Stimulated activated naive B cell treated with anti-CD40 and anti-IgM and Interleukin-4, amounts not matched to agents 10 μg/mL and 1 μg/mL and 100 μg/mL, for 72 hours (primary cell): ENCODE measurements around the gene RAB13.
"Not testable (repeated sequence)": the region's sequence is repeated elsewhere in the genome, so short reads cannot be mapped to it uniquely, and the experiment has no call there.

Experiments
- ATAC-seq, 2 donors: fragments of 150-1000 bp; cut with Tn5 transposase; replicated peaks; 2 replicates each; pipeline ENCODE4 v1.10.0; 2021; ENCODE audit warnings: moderate library complexity in 1 of 2
- DNase-seq: peaks from one replicate; pipeline ENCODE4 v3.0.0; 2021
- H3K27ac Mint-ChIP-seq: one replicate; pipeline ENCODE4 v1.8.0; 2022; ENCODE audit warnings: mild to moderate bottlenecking, mixed read lengths
- H3K27me3 Mint-ChIP-seq, 2 donors: one replicate each; pipeline ENCODE4 v1.8.0; 2022; ENCODE audit warnings: mixed read lengths in 2 of 2
- H3K36me3 Mint-ChIP-seq, 2 donors: one replicate each; pipeline ENCODE4 v1.8.0; 2022; ENCODE audit warnings: mixed read lengths in 2 of 2, mild to moderate bottlenecking in 1 of 2
- H3K4me1 Mint-ChIP-seq, 2 donors: one replicate each; pipeline ENCODE4 v1.8.0; 2022; ENCODE audit warnings: mixed read lengths in 2 of 2, mild to moderate bottlenecking in 1 of 2
- H3K4me3 Mint-ChIP-seq, 2 donors: one replicate each; pipeline ENCODE4 v1.8.0; 2022; ENCODE audit warnings: mild to moderate bottlenecking in 2 of 2, mixed read lengths in 2 of 2, moderate library complexity in 1 of 2
- H3K9me3 Mint-ChIP-seq, 2 donors: one replicate each; pipeline ENCODE4 v1.8.0; 2022; ENCODE audit warnings: mixed read lengths in 2 of 2, mild to moderate bottlenecking in 1 of 2

The RAB13 gene

GRCh38 chr1:153990468-153991150 lies 4.5 kb upstream of the RAB13 start, which contains the start of gene RPS27:
Gene RPS27 (plus strand): TSS chr1:153990762. CDS start chr1:153990797, 35 bp downstream.
- peaks cover 33 to 44% of the 10 kb centered on the region in 2 donors for H3K36me3 Mint-ChIP-seq
- peak within 1 kb of the TSS; percentile 94 to 98 for H3K4me3 Mint-ChIP-seq
- peaks cover 32 to 57% of the 10 kb centered on the region in 2 donors for H3K4me1 Mint-ChIP-seq
- DNase-seq = peak; percentile 86
- no peaks in the 10 kb centered on the region for H3K27me3 Mint-ChIP-seq
- H3K9me3 Mint-ChIP-seq = no peaks in the 10 kb centered on the region
- ATAC-seq = peak; percentile 83 to 90
- peak within 1 kb of the TSS; percentile 100 for H3K27ac Mint-ChIP-seq

DNA sequence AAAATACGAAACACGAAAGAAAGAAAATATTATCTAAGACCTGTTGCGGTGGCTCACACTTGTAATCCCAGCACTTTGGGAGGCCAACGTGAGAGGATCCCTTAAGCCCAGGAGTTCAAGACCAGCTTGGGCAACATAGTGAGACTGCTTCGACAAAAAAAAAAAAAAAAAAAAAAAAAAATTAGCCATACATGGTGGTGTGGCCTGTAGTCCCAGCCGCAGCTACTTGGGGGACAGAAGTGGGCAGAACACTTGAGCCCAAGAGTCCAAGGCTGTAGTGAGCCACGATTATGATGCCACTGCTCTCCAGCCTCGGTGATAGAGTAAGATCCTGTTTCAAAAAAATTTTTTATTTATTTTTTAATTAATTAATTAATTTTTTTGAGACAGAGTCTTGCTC lies 1.5 kb upstream of the RAB13 start:
- no peak for DNase-seq
- Mint-ChIP-seq H3K4me3 (no peak overlapping the region), H3K4me1 (peaks cover 41 to 63% of the 10 kb centered on the region in 2 donors), H3K9me3 (no peaks in the 10 kb centered on the region), H3K27me3 (no peaks in the 10 kb centered on the region), H3K27ac (no peak overlapping the region), H3K36me3 (peaks cover 24 to 30% of the 10 kb centered on the region in 2 donors)
- no peak for ATAC-seq

DNA sequence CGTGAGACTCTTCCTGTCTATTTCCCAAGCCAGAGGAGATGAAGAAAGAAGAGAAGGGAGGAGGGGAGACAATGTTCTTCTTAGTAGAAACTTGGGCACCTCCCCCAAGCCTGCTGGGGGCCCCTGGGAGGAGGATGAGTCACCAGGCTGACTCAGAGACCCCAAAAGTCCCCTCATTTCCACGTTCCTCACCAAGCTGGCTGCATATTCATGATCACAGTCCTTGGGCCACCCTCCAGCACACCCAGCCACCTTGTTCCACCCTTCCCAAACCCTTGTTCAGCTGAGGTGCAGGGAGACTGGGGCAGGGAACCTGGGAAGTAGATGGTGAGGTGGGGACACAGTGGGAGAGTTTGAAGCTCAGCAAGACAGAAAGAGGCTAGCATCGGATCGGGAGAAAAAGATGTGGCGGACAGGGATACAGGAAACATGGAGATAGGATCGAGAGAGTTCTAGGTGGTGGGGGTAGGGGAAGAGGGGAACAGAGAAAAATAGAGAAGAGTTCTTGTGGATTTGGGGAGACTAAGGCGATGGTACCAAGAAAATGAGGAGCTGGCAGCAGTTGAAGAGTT lies 712 bp downstream of the RAB13 start:
- no peaks in the 10 kb centered on the region for H3K9me3 Mint-ChIP-seq
- H3K4me3 Mint-ChIP-seq = peak overlapping the region; percentile 88 to 94
- peaks cover 29 to 47% of the 10 kb centered on the region in 2 donors for H3K4me1 Mint-ChIP-seq
- no peak for DNase-seq
- peak; percentile 35 to 54 for ATAC-seq
- peak overlapping the region; percentile 82 for H3K27ac Mint-ChIP-seq
- no peaks in the 10 kb centered on the region for H3K27me3 Mint-ChIP-seq
- peaks cover 6 to 13% of the 10 kb centered on the region in 2 donors for H3K36me3 Mint-ChIP-seq

- peak in 1 of 2 donors; percentile 8 for ATAC-seq
- peaks cover 6 to 12% of the 10 kb centered on the region in 2 donors for H3K36me3 Mint-ChIP-seq
- peak overlapping the region; percentile 1 to 6 for H3K4me3 Mint-ChIP-seq
- no peak for DNase-seq
- H3K9me3 Mint-ChIP-seq = no peaks in the 10 kb centered on the region
- H3K4me1 Mint-ChIP-seq = peaks cover 26 to 39% of the 10 kb centered on the region in 2 donors
- no peak overlapping the region for H3K27ac Mint-ChIP-seq
- no peaks in the 10 kb centered on the region for H3K27me3 Mint-ChIP-seq
Measured at GRCh38 chr1:153984123-153984894, 1.8 kb downstream of the RAB13 start.

GRCh38 chr1:153981735-153982134 lies 4.4 kb downstream of the RAB13 start:
- H3K27me3 Mint-ChIP-seq, ATAC-seq, DNase-seq, H3K4me3 Mint-ChIP-seq, H3K9me3 Mint-ChIP-seq: not testable (repeated sequence)
- Mint-ChIP-seq H3K27ac (peak overlapping the region; percentile 20), H3K36me3 (peaks cover 9 to 20% of the 10 kb centered on the region in 2 donors), H3K4me1 (peaks cover 26 to 47% of the 10 kb centered on the region in 2 donors)

- not testable (repeated sequence) for H3K4me3 Mint-ChIP-seq, H3K27ac Mint-ChIP-seq, ATAC-seq, H3K9me3 Mint-ChIP-seq, DNase-seq, H3K27me3 Mint-ChIP-seq
- H3K4me1 Mint-ChIP-seq = peaks cover 21 to 48% of the 10 kb centered on the region in 2 donors
- peaks cover 24 to 41% of the 10 kb centered on the region in 2 donors for H3K36me3 Mint-ChIP-seq
Measured at GRCh38 chr1:153979091-153979490, 7.0 kb downstream of the RAB13 start.

DNA sequence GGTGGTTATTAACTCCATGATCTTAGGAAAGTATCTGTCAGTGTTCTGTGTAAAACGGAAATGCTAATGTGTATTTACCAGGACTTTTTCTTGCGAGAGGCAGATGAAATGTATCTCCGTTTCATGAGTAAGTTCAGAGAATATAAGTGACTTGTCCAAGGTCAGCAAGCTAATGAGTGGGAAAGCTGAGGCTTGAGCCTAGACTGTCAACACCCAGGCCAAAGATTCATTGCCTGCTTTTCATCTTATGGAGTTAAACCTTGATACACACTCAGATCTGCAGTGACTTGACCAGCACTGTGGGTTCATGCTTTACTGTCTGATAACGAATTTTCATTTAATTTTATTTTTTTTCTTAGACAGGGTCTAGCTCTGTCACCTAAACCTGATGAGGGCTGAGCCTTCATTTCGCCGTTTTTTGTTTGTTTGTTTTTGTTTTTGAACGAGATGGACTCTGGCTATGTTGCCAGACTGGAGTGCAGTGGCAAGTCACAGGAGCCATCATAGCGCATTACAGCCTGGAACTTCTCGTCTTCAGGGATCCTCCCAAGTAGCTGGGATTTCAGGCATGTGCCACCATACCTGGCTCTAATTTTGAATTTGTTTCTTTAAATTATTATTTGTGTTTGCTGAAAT lies 7.7 kb downstream of the RAB13 start:
- Mint-ChIP-seq H3K4me1 (peaks cover 22 to 55% of the 10 kb centered on the region in 2 donors), H3K4me3 (peak overlapping the region; percentile 97 to 98), H3K27me3 (no peaks in the 10 kb centered on the region), H3K36me3 (peaks cover 28 to 44% of the 10 kb centered on the region in 2 donors), H3K27ac (peak overlapping the region; percentile 92), H3K9me3 (no peaks in the 10 kb centered on the region)
- no peak for DNase-seq
- ATAC-seq = no peak

DNA sequence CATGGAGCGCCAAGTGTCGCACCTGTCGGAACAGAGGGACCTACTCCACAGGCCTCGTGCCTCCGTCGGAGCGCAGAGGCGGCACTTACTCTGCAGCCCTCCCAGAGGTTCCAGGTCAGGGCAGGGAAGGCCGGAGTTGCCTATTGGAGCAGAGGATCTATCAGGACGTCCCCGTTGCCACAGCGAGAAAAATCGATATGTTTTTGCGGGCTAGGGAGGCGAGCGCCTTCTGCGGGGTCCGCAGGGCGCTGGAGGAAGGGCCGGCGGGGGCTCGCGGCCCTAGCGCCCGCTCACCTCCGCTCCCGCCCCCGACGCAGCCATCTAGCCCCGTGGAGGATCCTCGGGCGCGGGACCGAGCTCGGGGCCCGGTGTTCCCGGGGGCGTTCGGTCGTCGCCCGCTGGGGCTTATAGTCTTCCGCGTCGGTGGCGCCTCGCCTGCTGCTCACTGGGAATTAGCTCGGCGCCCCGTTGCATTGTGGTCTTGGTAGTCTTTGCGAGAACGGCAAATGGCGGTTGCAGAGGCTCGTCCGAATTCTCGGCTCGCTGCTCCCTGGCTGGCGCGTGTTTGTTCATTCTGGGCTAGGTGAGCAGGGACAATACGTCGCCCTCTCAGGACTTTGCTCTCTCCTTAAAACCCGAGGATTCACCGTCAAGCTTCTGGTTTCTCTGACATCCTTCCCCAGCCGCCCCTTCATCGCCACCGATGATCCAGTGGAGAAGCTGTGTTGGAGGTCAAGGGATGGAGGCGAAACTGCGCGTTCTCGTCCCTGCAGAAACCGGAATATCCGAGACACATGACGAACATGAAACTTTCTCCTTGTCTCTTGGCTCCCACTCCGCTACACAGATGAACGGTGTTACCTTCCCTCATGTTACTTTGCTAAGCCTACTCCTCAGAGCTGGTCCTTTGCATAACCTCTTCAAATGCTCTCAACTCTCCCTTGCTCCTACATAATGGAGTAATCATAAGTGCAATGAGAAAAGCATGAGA lies 8.6 kb downstream of the RAB13 start, which contains the start of gene JTB:
Gene JTB, minus strand, starts transcription at position 425 of the 991 bp plus-strand sequence. Its CDS starts 422 bp downstream, at position 3.
- peak within 1 kb of the TSS; percentile 98 for H3K27ac Mint-ChIP-seq

DNA sequence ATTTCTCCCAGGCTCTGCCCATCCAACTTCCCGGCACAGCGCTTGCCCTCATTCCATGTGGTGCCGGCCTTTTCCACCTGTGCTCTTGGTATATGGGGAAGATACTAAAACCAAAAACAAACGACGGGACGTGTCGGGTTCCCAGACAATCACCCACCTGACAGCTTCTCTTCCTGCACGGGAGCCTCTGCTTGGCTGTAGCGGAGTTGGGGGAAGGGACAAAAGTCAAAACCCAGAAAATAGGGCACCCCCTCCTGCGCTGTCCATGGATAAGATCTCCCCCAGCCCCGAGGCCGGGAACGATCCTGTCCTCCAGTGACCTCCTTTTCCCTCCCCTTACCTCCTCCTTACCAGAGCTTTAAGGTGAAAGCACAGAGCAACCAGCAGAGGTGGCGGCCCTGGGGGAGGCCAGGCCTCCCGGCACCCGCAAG lies 9.3 kb downstream of the RAB13 start:
- Mint-ChIP-seq H3K9me3 (no peaks in the 10 kb centered on the region), H3K27ac (peak overlapping the region; percentile 98), H3K4me3 (peak overlapping the region; percentile 97 to 98), H3K36me3 (peaks cover 30 to 50% of the 10 kb centered on the region in 2 donors), H3K4me1 (peaks cover 24 to 59% of the 10 kb centered on the region in 2 donors), H3K27me3 (no peaks in the 10 kb centered on the region)
- ATAC-seq (no peak), DNase-seq (no peak)

More for the DNA sequence above, 8.6 kb downstream of the RAB13 start, which contains the start of gene JTB:
- Mint-ChIP-seq H3K4me3 (peak within 1 kb of the TSS; percentile 97 to 98), H3K27me3 (no peaks in the 10 kb centered on the region), H3K4me1 (peaks cover 23 to 61% of the 10 kb centered on the region in 2 donors), H3K36me3 (peaks cover 30 to 46% of the 10 kb centered on the region in 2 donors), H3K9me3 (no peaks in the 10 kb centered on the region)
- ATAC-seq (peak; percentile 95 to 97), DNase-seq (peak; percentile 70)

DNA sequence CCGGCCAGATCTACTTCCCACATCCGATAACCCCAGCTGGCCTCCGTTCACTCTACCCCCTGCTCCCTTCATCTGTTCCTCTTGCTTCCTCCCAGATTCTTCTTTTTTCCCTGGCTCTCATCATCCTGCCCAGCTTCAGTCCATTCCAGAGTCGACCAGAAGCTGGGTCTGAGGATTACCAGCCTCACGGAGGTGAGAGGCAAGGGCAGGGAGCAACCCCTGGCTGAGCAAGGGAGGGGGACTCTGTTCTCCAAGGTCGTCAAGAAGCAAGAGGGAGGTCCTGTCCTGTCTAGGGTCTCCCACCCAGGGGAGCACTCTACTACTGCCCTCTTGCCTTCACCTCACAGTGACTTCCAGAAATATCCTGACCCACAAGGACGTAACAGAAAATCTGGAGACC lies 12.6 kb downstream of the RAB13 start:
- H3K4me1 Mint-ChIP-seq = peaks cover 29 to 61% of the 10 kb centered on the region in 2 donors
- no peaks in the 10 kb centered on the region for H3K27me3 Mint-ChIP-seq
- H3K4me3 Mint-ChIP-seq = no peak overlapping the region
- no peak for DNase-seq
- H3K36me3 Mint-ChIP-seq = peaks cover 29 to 44% of the 10 kb centered on the region in 2 donors
- no peaks in the 10 kb centered on the region for H3K9me3 Mint-ChIP-seq
- H3K27ac Mint-ChIP-seq = peak overlapping the region; percentile 51
- no peak for ATAC-seq

- DNase-seq (no peak), ATAC-seq (no peak)
- Mint-ChIP-seq H3K9me3 (no peaks in the 10 kb centered on the region), H3K4me3 (no peak overlapping the region), H3K27me3 (no peaks in the 10 kb centered on the region), H3K27ac (peak overlapping the region; percentile 68), H3K36me3 (peaks cover 29 to 44% of the 10 kb centered on the region in 2 donors), H3K4me1 (peaks cover 30 to 61% of the 10 kb centered on the region in 2 donors)
Measured at GRCh38 chr1:153973071-153973470, 13.1 kb downstream of the RAB13 start.

DNA sequence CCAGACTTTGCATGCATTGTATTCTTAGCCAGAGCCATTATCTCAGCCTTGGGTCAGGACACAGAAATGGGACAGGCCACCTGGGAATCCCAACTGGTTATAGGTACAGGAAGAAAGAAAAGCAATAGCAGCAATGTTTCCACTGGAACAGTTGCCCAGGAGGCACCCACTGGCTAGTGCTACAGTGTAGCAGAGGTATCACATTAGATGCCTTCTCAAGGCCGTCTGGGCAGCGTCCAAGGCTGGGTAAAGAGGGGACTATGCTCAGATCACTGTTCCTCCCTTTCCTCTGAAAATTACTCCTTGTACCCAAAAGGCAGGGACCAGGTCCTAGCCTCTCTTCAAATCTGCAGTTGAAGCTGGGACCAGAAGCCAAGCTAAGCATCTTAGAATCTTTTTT lies 15.8 kb downstream of the RAB13 start:
- no peaks in the 10 kb centered on the region for H3K9me3 Mint-ChIP-seq
- H3K4me1 Mint-ChIP-seq = peaks cover 30 to 61% of the 10 kb centered on the region in 2 donors
- no peak for DNase-seq
- peaks cover 17 to 32% of the 10 kb centered on the region in 2 donors for H3K36me3 Mint-ChIP-seq
- H3K4me3 Mint-ChIP-seq = no peak overlapping the region
- no peak for ATAC-seq
- no peaks in the 10 kb centered on the region for H3K27me3 Mint-ChIP-seq
- no peak overlapping the region for H3K27ac Mint-ChIP-seq

GRCh38 chr1:153968972-153969371 lies 17.2 kb downstream of the RAB13 start:
- Mint-ChIP-seq H3K27me3 (no peaks in the 10 kb centered on the region), H3K36me3 (peaks cover 14 to 23% of the 10 kb centered on the region in 2 donors), H3K9me3 (no peaks in the 10 kb centered on the region), H3K27ac (peak overlapping the region; percentile 81), H3K4me1 (peaks cover 27 to 55% of the 10 kb centered on the region in 2 donors), H3K4me3 (peak overlapping the region; percentile 95 to 98)
- no peak for ATAC-seq
- DNase-seq = no peak
